HS-5 (cell line): ENCODE results near the gene EXOC7.

Source experiments
- DNase-seq: peaks from one replicate; pipeline ENCODE4 v3.0.0-alpha.2; 2012; ENCODE audit warnings: low read depth

EXOC7 gene

DNA sequence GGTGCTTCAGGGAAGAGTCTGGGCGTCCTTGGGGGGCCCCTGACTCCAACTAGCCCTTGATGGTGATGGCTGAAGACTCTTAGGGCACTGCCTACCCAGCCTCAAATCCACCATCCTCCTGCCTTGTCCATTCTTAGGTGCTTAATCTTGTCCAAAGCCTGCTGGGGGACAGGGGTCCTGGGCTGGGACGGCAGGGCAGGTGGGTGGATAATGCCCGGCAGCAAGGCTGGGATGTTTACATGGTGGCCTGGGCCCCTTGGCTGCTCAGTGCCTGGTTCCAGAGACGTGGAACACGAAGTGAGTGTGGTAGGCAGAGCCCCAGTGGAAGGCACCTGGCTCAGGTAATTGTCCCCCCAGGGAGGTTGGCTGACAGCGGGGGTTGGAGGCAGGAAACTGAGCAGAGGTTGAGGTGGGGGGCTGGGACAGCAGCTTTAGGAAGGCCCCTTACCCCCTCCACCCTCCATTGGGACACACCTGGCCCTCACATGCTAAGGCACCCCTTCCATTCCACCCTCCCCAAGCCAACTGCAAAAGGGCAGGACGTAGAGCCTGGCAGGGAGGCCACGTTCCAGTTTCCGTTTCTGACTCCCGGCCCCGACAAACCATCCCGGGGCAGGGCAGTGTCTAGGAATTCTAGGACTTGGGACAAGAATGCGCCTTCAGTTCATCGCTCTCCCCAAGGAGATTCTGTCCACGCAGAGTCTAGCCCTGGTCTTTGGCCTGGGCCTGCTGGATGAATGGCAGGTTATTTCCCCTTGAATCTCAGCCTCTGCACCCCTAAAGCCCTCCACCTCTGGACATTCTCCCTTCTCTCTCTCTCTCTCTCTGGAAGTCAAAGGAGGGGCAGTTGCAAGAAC is 35.5 kb upstream of the EXOC7 start:
- DNase-seq: no peak

DNA sequence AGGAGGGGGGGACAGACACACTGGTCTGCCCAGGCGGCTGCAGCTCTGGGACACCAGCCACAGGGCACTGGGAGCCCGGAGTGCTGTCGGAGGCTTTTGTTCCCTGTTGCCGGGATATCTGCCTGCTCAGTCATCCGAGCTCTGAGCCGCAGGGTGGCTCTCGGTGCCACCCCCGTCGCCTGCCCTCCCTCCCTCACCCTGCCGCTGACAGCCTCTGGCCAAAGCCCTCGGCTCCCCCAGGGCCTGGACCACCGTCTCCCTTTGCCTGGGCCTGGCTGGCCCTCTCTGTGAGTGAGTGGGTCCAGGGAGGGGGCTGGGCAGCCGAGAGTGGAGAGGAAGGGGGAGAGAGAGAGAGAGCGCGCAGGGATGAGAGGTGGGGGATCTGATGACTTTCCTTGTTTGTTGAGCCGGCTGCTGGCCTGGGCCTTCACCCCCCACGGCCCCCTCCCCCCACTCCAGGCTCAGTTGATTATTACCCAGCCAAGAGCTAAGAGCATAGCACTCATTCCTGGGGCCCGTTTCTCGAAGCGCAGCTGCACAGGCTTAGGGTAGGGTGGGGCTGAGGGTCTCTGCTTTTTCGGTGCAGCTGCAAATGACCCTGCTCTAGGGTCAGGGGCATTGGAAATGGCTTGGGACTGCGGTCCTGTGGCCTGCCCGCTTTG is 34.8 kb upstream of the EXOC7 start:
- no peak for DNase-seq

DNA sequence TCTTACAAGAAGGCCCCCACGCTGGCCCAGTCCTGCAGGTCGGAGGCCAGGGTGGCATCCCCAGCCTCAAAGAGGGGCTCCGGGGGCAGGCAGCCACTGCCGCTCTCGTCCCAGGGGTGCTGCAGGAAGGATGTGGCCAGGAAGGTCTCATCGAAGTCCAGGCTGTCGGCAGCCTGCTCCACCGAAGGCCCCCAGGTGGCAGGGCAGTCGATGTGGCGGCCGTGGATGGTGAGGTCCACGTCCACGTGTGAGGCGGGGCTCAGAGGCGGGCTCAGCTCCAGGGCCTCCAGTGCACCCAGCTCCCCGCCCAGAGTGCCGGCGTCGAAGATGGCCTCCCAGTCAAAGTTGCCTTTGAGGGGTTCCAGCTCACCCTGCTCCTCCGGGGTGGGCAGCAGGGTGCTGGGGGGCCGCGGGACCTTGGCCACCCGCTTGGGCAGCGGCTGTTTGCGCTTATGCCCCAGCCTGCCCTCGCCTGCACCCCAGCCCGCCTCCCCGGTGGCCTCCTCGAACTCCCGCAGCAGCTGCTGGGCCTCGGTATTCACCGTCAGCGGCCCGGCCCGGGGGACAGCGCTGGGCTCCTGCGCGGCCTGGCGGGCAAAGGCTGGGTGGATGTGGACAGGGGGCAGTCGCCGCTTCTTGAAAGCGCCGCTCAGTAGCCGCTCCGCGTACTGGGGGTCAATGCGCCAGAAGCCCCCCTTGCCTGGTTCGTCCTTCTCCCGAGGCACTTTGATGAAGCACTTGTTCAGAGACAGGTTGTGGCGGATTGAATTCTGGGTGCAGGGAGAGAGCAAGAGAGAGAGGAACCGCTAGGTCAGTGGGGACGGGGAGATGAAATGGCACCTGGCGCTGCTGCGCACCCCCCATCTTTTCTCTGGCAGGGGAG is 34.0 kb upstream of the EXOC7 start:
- no peak for DNase-seq

DNA sequence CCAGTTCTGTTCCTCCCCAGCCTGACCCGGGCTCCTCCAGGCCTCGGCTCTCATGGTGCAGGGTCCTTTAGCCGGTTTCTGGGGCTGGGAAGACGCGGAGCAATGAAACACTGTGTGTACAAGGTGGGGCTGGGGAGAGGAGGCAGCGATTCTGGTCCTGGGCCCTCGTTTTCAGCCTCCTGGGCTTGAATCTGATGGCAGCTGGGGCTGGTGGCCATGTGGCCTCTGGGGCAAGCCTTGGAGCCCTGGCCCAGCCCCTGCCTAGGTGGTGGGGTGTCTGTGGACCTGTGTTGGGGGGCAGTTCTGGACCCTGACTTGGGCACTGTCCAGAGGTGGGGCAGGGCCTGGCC is 33.4 kb upstream of the EXOC7 start:
- no peak for DNase-seq

DNA sequence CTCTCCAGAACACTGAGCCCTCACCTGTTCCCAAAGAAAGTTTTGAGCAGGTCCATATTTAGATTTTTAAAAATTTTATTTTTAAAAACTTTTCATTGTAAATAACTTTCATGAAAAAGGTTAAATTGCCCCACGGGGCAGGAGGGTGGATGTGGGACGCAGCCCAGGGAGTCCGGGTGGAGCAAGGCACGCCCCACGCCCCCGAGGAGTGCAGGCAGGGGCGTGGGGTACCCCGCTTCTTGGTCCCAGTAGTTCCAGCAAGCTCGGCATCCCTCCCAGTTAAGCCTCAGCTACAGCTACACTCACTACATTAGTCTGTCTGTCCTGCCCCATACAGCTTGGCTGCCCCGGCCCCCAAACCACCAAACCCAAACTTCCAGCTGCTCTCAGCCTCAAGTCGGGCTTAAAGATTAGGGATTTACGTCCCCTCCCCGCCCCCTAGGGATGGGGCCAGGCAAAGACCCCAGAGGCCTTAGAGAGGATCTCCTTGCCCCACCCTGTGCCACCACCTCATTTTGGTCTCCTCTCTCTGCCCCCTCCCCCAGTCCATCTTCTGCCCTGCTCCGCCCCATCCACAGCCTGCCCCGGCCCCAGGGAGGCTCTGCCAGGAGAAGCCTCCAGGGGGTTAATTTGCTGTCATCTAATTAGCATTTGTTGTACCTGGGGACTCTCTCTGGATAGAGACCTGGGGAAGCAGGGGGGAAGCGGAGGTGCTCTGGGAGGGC is 32.9 kb upstream of the EXOC7 start:
- no peak for DNase-seq

DNA sequence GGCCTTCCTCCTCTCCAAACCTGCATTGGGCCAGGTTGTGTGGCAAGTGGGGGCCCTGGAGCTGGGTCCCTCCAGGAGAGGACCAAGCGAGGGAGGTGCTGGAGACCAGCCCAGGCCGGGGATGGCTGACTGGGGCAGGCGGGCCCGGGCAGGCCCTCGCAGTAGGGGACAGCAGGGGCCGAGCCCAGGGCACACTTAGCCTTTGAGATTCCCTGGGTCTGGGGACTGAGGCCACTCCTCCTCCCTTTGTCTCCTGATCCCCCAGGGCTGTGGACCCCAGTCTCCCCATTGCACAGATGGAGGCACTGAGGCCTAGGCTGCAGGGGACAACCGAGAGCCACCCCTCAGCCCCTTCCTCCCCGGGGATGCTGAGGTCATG is 32.2 kb upstream of the EXOC7 start:
- DNase-seq: no peak

DNA sequence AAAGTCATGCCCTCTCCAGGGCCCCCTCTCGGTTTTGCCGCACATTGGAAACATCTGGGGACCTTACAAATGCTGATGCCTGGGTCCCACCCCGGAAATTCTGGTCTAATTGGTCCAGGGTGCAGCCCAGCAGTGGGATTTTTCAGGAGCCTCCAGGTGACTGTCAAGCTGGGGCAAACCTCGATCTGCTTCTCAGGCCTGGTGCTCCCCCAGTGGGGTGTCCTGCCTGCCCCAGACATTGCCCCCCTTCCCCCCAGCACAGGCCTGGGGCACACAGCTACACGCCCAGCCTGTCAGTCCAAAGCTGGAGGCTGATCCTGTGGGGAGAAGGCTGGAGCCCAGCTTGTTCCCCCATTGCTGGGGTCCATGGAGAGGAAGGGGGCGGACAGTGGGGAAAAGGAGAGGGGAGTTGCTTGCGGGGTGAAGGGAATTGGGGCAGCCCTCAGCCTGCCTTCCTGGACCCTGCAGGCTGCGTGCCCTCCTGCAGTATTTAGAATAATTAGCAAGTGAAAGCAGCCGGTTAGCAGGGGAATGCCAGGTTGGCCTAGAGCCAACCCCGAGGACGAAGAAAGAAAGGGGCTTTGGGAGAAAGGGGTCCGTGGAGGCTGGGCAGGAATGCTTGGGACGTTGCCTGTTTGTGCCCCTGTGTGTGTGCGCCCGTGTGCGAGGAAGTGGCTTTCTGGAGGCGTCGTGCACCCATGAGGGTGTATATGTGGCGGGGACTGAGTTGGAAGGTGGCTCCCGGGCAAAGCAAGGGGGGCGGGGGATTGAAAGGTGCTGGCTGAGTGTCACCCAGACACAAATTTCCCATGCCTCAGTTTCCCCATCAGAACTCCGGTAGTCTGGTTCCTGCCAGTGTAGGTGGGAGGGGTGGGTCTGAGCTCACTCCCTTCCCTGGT is 31.6 kb upstream of the EXOC7 start:
- DNase-seq: no peak

DNA sequence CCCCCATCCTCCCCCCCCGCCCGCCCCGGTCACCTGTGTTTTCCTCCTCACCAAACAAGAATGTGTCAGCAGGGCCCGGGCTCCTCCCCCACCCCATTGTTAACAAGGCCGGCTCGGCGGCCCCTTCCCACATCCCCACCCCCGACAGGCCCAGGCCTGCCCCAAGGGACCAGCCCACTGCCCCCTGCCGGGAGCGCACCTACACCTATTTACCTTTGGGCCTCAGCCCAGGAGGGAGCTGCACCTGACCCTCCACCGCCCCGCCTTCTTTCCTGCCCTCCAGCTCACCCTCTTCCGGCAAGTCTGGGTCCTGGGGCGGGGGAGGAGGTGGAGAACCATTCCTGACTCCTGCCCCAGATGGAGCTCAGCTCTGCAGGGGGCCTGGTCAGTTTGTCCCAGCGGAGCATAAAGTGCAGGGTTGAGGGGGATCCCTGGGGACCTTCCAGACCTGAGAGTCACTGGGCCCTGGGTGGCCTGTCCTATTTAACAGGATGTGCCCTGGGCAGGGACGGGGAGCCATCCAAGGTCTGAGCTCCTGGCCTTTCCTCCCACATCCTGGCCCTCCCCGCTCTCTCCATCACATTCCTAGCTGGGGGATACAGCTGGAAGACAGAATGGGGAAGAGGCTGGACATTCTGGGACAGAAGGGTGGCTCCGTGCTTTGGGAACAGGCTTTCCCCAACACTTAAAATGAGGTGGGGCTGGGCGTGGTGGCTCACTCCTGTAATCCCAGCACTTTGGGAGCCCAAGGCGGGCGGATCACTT is 29.2 kb upstream of the EXOC7 start:
- DNase-seq: no peak

DNA sequence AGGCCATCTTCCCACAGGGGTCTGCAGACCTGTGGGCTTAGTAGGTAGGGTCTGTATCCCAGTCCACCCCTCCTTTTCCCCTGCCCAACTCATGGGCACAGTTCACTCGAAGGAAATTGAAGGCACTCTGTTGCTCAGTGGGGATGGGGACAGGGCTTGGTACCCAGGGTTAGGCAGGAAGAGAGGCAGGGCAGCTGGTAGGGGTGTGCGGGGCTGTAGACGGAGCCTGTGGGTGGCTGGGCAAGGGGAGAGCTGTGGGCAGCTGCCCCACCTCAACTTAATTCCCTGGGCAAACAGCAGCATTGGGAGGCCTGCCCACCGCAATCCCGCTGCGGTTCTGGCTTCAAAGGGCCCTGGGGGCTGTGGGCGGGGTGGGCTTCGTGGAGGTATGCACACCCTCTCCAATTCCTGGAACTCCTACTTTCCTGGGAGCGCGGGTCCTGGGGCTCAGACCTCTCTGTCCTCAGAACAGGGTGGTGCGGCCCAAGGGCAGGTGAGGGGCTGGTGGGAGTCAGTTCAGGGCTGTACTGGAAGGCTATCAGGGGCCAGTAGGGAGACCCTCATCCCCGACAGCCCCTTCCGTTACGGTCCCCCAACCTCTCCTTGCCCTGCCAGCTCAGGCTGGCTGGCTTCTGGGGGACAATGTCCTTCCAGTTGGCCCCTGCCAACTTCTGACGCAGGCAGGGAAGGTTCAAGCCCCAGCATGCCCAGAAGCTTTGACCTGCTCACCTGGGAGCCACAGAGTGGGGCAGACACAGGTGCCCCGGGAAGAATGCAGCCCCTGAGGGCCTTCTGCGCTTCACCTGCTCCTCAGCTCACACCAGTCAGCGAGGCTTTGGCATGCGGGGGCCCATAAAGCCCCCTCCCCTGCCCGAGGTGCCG is 28.3 kb upstream of the EXOC7 start:
- DNase-seq: no peak

DNA sequence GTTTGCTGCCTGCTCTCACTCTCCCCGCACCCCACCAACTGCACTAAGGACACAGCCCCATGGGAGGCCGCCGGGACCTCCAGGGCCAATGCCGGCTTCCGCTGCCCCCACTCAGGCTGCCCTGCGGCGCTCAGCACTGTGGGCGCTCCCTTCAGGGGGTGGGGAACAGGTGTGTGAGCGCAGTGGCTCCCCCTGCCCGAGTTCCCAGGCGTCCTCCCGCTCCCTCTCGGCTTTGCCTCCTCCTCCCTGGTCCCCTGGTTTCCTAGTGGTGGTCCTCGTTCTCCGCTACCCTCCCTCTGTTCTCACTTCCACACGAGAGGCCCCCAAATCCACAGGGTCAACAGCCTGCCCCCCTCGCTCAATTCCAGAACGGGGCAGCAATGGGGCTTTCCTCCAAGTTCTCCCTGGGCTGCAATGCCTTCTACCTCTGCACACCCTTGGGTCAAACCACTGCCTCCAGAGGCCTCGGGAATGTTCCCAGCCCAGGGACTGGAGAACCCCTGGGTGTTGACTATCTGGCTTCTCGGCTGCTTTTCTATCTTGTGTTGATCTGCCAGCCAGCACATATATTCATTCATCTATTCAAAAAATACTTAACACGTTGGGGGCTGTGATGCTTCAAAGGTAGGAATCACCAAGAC is 27.6 kb upstream of the EXOC7 start:
- DNase-seq: no peak

DNA sequence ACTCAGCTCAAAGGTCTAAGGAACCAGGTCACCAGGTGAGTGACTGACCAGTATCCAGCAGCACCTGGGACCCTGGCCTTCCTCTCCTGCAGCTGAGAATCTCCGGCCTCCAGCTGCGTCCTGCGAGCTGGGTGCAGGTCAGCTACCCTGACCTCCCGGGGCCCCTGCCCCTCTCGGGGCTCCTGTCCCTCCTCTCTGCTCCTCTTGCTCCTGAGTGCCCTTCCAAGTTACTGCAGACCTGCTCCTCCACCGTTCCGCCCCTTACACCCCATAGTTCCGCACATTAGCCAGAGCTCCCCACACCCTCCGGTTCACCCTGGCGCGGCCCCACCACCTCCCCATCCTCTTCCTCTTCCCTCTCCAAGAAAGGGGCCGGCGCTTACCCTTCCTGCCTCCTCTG is 26.9 kb upstream of the EXOC7 start:
- no peak for DNase-seq

DNA sequence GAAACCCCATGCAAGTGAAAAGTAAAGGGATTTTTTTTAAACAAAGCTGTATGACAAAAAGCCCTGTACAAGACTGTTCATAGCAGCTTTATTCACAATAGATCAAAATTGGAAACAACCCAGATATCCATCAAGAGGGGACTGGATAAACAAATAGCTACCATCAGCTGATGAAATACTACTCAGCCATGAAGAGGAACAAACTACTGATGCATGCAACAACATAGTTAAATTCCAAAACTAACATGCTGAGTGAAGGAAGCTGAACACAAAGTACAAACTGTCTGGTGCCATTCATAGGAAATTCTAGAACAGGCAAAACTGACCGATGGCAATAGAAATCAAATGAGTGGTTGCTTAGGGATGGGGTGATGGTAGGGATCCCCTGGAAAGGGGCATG is 22.3 kb upstream of the EXOC7 start:
- no peak for DNase-seq

DNA sequence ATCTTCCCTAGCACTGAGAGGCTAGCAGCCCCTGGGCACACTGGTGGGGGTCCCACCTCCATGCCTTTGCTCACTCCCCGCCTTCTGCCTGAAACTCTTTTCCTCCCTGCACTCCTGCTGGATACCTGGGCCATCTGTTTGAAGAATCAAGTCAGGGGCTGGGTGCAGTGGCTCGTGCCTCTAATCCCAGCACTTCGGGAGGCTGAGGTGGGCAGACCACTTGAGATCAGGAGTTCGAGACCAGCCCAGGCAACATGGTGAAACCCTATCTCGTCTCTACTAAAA is 21.7 kb upstream of the EXOC7 start:
- DNase-seq: no peak

DNA sequence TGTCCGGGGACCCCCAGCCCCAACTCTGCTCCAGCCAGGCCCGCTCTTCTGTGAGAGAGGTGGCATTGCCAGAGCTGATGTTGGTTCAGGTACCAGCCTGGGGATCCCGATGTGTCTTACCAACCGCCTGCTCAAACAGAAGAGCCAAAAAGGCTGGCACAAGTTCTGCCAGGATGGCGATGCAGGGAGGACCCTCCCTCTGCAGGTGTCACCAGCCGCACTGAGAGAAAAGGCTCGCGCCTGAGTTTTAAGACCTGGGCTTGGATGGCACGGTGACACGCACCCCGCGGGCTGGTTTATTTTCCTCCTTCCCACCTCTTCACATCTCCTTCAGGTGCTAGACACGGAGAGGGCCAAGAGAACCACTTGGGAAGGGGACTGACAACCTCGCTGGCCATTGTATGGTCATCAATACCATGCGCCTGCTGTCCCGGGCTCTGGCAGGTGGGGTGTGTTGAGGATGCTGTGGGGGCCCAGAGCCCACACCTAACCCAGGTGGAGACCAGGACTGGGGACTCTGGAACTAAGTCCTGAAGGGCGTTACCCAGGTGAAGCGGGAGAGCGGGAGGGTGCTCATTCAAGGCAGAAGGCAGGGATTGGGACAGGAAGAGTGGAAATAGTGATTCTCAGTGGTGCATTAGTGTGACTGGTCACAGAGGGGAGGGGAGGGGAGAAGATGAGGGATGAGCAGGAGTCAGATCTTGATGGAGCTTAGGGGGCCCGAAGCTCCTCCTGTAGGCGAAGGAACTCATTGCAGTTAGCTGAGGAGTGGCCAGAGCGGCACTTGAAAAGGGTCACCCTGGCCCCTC is 21.2 kb upstream of the EXOC7 start:
- no peak for DNase-seq

DNA sequence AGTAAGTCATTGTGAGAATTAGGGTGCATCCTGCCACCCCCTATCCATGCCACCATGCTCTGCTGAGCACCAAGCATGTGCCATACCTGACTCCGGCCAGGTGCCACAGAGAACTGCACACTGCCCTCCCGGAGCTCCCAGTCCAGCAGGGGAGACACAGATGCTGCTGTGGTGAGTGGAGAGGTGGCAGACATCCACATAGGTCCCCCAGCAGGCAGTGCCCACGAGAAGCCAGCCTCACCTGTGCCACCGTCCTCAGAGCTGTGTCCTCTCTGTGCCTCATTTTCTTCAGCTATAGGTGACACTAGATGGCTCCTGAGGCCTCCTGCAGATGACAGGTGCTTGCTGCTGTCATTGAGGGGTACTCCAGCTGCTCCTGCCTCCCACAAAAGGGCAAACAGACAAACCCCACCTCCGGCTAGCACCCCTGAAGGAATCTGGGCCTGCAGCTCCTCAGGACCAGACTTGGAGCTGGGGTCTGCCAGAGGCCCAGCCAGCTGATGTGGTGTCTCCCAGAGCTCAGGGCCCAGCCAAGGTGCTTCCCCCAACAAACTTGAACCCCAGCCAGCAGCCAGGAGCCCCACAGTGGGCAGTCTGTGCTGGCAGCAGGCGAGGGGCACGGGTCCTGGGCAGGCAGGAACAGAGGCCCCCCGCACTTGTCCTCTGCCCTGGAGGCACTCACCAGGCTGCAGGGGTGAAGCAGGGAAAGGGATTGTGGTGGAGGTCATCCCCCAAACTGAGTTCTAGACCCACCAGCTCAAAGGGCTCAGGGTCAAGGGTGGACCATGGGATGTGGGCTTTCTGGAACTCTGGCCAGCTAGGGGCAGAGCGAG is 20.4 kb upstream of the EXOC7 start:
- no peak for DNase-seq

DNA sequence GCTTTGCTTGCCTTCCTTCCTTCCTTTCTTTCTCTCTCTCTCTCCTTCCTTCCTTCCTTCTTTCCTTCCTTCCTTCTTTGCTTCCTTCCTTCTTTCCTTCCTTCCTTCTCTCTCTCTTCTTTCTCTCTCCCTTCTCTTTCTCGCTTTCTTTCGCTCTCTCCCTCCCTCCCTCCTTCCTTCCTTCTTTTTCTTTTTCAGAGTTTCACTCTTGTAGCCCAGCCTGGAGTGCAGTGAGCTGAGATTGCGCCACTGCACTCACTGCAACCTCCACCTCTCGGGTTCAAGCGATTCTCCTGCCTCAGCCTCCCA is 19.6 kb upstream of the EXOC7 start:
- DNase-seq: no peak

DNA sequence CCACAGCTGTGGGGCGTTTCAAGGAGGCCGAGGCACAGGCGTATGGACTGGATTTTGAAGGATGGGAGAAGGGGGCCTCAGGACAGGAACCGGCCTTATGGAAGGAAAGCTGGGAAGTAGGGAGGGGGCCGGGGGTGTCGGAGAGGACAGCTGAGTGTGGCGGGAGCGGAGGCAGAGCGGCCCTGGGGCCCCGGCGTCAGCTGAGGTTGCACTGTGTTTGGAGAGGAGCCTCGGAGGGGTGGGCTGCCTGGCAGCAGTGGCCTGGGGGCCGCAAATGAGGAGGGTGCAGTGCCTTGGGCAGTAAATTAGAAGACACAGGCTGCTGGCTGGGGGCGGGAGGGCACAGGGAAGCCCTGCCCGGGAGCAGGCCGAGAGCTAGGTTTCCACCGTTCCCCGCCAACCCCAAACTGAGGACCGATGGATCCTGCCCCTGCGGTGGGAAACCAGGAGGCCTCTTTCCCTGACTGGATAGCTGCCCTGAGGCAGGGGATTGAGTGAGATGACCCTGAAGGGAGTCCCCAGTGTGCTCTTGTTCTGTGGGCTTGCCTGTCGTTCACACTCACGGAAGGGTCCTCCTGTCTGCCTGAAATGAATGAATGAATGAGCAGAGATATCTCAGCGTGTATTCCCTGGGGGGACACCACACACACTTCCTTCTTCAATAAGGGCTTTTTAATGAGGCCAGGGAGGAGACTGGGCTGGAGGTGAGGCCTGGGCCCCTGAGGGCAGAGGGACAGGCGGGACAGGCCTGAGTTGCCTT is 19.0 kb upstream of the EXOC7 start:
- DNase-seq: no peak
